K562 (cell line): ENCODE measurements around the gene NECAB2. TPM values are rescaled to one million over a fixed set of nuclear protein-coding genes. Genes with fewer than 3 reads are reported as not detected.

Experiments used
- ADNP ChIP-seq: fragments of 200-800 bp; sonication (Bioruptor generic); IDR thresholded peaks from 2 replicates; pipeline ENCODE4 v1.6.1; 2016; ENCODE audit warnings: missing genetic modification characterization, missing compliant biosample characterization
- BACH1 ChIP-seq: fragments of 200-800 bp; sonication (Bioruptor generic); IDR thresholded peaks from 2 replicates; pipeline ENCODE4 v1.6.1; 2016; ENCODE audit warnings: missing genetic modification characterization, missing compliant biosample characterization
- BCOR ChIP-seq: fragments of 450-650 bp; IDR thresholded peaks from 2 replicates; pipeline ENCODE4 v1.6.1; 2016
- BRCA1 ChIP-seq, 2 experiments: fragments of 450-650 bp in 1 of 2; sonication (generic) in 1 of 2; formaldehyde crosslinking in 1 of 2; IDR thresholded peaks; 2 replicates each; pipeline versions ENCODE4 v1.5.0 to v1.6.1; 2017 to 2020; ENCODE audit warnings: mild to moderate bottlenecking in 1 of 2, missing genetic modification reagents in 1 of 2
- HDAC2 ChIP-seq: fragments of 450-650 bp; IDR thresholded peaks from 2 replicates; pipeline ENCODE4 v1.6.1; 2016; ENCODE audit warnings: mild to moderate bottlenecking
- HNRNPL ChIP-seq: fragments of 200-400 bp; formaldehyde crosslinking; IDR thresholded peaks from 2 replicates; pipeline ENCODE4 v1.6.1; 2017; ENCODE audit warnings: low read depth, mild to moderate bottlenecking, low read length
- ID3 ChIP-seq, 2 experiments: fragments of 250-450 bp in 1 of 2; fragments of 450-650 bp in 1 of 2; sonication (Bioruptor Pico) in 1 of 2; IDR thresholded peaks; 2 replicates each; pipeline versions ENCODE4 v1.6.1 to v1.8.0; 2016 to 2021; ENCODE audit warnings: mild to moderate bottlenecking in 2 of 2, moderate library complexity in 2 of 2, missing compliant biosample characterization in 1 of 2, missing genetic modification characterization in 1 of 2
- IRF2 ChIP-seq: sonication (generic); formaldehyde crosslinking; IDR thresholded peaks from 2 replicates; pipeline ENCODE4 v1.8.1; 2022; ENCODE audit warnings: mild to moderate bottlenecking, missing genetic modification reagents
- KDM1A ChIP-seq, 2 experiments: fragments of 450-650 bp; IDR thresholded peaks; 2 replicates each; pipeline ENCODE4 v1.6.1; 2016; ENCODE audit warnings: mild to moderate bottlenecking in 2 of 2
- NFYB ChIP-seq: IDR thresholded peaks from 2 replicates; pipeline ENCODE4 v1.6.1; 2011; ENCODE audit warnings: mild to moderate bottlenecking, moderate library complexity; ENCODE audit not compliant: insufficient read length; ENCODE audit errors: extremely low read depth
- POLR2AphosphoS2 ChIP-seq: IDR thresholded peaks from 2 replicates; pipeline ENCODE4 v1.6.1; 2012; ENCODE audit warnings: low read length, improper control_type of control experiment
- RBM22 ChIP-seq: fragments of 200-400 bp; formaldehyde crosslinking; IDR thresholded peaks from 2 replicates; pipeline ENCODE4 v1.6.1; 2018; ENCODE audit warnings: low read length, low read depth; ENCODE audit not compliant: poor library complexity, severe bottlenecking
- RBM25 ChIP-seq: fragments of 200-400 bp; formaldehyde crosslinking; IDR thresholded peaks from 2 replicates; pipeline ENCODE4 v1.6.1; 2018; ENCODE audit warnings: low read length, low read depth, moderate library complexity; ENCODE audit not compliant: severe bottlenecking
- RNF2 ChIP-seq: sonication (generic); IDR thresholded peaks from 2 replicates; pipeline ENCODE4 v1.6.1; 2016
- SMARCA5 ChIP-seq: fragments of 450-650 bp; IDR thresholded peaks from 2 replicates; pipeline ENCODE4 v1.6.1; 2016
- ZNF133 ChIP-seq: fragments of 250-450 bp; sonication (Bioruptor Pico); IDR thresholded peaks from 2 replicates; pipeline ENCODE4 v1.4.0; 2020; ENCODE audit warnings: mild to moderate bottlenecking
- ZNF316 ChIP-seq: fragments of 450-650 bp; IDR thresholded peaks from 2 replicates; pipeline ENCODE4 v1.6.1; 2016
- polyA plus RNA-seq, 8 experiments: library from polyadenylated mRNA; depleted of rRNA in 4 of 8; stranded (reverse) in 5 of 8; unstranded in 3 of 8; fragments of >200 nt; fragmentation: Nextera tagmentation in 2 of 8; fragmentation: Illumina TruSeq in 1 of 8; extraction: Ambion mirVana in 2 of 8; extraction: Trizol in 1 of 8; gene quantifications; 2 replicates each; pipeline versions ENCODE4 v1.2.1 to v1.2.3, GENCODE V29; 2011 to 2014; ENCODE audit warnings: inconsistent platforms in 1 of 8, missing spikeins in 1 of 8
- total RNA-seq, 7 experiments: library from RNA; depleted of rRNA in 6 of 7; stranded (reverse); fragments of >200 nt in 6 of 7; fragmentation: Illumina TruSeq in 2 of 7; extraction: Trizol in 2 of 7; gene quantifications; 2 replicates each; pipeline versions ENCODE4 v1.2.1 to v1.2.3, GENCODE V29; 2011 to 2021; ENCODE audit warnings: low replicate concordance in 1 of 7
- TF ChIP-seq, protein P1 (sequence below): IDR thresholded peaks from 2 replicates; pipeline ENCODE4 v1.6.1; 2011; ENCODE audit warnings: borderline replicate concordance, low read depth, mild to moderate bottlenecking, moderate library complexity, low read length; ENCODE audit not compliant: insufficient read depth, poor library complexity, severe bottlenecking
- TF ChIP-seq, protein P2 (sequence below), 2 experiments: fragments of 450-650 bp; IDR thresholded peaks; 2 replicates each; pipeline ENCODE4 v1.6.1; 2016
- TF ChIP-seq, protein P3 (sequence below): sonication (generic); formaldehyde crosslinking; IDR thresholded peaks from 2 replicates; pipeline ENCODE4 v1.8.0; 2023; ENCODE audit warnings: mild to moderate bottlenecking, missing genetic modification reagents
- TF ChIP-seq, protein P4 (sequence below): IDR thresholded peaks from 2 replicates; pipeline ENCODE4 v1.6.1; 2014; ENCODE audit warnings: antibody characterized with exemption

The NECAB2 gene
- total and polyA plus RNA-seq, 9 of the 15 experiments (the other 6 are each of a cell fraction or from before 2014, with no cell fraction given) = 0.03 to 0.28 TPM; not detected in 7

GRCh38 chr16:83937267-83937666, 30.8 kb upstream of the NECAB2 start (continued):
- TF ChIP-seq, protein P1, sequence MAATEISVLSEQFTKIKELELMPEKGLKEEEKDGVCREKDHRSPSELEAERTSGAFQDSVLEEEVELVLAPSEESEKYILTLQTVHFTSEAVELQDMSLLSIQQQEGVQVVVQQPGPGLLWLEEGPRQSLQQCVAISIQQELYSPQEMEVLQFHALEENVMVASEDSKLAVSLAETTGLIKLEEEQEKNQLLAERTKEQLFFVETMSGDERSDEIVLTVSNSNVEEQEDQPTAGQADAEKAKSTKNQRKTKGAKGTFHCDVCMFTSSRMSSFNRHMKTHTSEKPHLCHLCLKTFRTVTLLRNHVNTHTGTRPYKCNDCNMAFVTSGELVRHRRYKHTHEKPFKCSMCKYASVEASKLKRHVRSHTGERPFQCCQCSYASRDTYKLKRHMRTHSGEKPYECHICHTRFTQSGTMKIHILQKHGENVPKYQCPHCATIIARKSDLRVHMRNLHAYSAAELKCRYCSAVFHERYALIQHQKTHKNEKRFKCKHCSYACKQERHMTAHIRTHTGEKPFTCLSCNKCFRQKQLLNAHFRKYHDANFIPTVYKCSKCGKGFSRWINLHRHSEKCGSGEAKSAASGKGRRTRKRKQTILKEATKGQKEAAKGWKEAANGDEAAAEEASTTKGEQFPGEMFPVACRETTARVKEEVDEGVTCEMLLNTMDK = no peak
- TF ChIP-seq RBM25 = peak; percentile 95
- TF ChIP-seq NFYB = no peak
- TF ChIP-seq BACH1 (tag) = no peak
- TF ChIP-seq, protein P2, sequence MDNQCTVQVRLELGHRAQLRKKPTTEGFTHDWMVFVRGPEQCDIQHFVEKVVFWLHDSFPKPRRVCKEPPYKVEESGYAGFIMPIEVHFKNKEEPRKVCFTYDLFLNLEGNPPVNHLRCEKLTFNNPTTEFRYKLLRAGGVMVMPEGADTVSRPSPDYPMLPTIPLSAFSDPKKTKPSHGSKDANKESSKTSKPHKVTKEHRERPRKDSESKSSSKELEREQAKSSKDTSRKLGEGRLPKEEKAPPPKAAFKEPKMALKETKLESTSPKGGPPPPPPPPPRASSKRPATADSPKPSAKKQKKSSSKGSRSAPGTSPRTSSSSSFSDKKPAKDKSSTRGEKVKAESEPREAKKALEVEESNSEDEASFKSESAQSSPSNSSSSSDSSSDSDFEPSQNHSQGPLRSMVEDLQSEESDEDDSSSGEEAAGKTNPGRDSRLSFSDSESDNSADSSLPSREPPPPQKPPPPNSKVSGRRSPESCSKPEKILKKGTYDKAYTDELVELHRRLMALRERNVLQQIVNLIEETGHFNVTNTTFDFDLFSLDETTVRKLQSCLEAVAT (IDR thresholded peaks at IDR 0.05) = no peak
- TF ChIP-seq ADNP (tag) = 0 out of 2 replicates have a peak, but pooled peaks have one; percentile 24
- TF ChIP-seq BRCA1 (IDR thresholded peaks at IDR 0.05) = no peak
- TF ChIP-seq BRCA1 (CRISPR knock-in tag; IDR thresholded peaks at IDR 0.05) = no peak
- 0 out of 2 replicates have a peak, but pooled peaks have one; percentile 46 for TF ChIP-seq SMARCA5
- TF ChIP-seq KDM1A (IDR thresholded peaks at IDR 0.05) = peak; percentile 37 to 64; a peak in 2 of 4 replicates
- TF ChIP-seq ZNF316 = no peak
- no peak for TF ChIP-seq ZNF133 (CRISPR knock-in tag)
- no peak for TF ChIP-seq HNRNPL
- TF ChIP-seq, protein P3, sequence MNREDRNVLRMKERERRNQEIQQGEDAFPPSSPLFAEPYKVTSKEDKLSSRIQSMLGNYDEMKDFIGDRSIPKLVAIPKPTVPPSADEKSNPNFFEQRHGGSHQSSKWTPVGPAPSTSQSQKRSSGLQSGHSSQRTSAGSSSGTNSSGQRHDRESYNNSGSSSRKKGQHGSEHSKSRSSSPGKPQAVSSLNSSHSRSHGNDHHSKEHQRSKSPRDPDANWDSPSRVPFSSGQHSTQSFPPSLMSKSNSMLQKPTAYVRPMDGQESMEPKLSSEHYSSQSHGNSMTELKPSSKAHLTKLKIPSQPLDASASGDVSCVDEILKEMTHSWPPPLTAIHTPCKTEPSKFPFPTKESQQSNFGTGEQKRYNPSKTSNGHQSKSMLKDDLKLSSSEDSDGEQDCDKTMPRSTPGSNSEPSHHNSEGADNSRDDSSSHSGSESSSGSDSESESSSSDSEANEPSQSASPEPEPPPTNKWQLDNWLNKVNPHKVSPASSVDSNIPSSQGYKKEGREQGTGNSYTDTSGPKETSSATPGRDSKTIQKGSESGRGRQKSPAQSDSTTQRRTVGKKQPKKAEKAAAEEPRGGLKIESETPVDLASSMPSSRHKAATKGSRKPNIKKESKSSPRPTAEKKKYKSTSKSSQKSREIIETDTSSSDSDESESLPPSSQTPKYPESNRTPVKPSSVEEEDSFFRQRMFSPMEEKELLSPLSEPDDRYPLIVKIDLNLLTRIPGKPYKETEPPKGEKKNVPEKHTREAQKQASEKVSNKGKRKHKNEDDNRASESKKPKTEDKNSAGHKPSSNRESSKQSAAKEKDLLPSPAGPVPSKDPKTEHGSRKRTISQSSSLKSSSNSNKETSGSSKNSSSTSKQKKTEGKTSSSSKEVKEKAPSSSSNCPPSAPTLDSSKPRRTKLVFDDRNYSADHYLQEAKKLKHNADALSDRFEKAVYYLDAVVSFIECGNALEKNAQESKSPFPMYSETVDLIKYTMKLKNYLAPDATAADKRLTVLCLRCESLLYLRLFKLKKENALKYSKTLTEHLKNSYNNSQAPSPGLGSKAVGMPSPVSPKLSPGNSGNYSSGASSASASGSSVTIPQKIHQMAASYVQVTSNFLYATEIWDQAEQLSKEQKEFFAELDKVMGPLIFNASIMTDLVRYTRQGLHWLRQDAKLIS = no peak
- TF ChIP-seq IRF2 = no peak
- TF ChIP-seq, protein P4, sequence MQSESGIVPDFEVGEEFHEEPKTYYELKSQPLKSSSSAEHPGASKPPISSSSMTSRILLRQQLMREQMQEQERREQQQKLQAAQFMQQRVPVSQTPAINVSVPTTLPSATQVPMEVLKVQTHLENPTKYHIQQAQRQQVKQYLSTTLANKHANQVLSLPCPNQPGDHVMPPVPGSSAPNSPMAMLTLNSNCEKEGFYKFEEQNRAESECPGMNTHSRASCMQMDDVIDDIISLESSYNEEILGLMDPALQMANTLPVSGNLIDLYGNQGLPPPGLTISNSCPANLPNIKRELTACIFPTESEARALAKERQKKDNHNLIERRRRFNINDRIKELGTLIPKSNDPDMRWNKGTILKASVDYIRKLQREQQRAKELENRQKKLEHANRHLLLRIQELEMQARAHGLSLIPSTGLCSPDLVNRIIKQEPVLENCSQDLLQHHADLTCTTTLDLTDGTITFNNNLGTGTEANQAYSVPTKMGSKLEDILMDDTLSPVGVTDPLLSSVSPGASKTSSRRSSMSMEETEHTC = no peak
- peak; percentile 90 for TF ChIP-seq BCOR
- no peak for TF ChIP-seq ID3 (CRISPR knock-in tag; IDR thresholded peaks at IDR 0.05)
- no peak for TF ChIP-seq ID3 (tag; IDR thresholded peaks at IDR 0.05)
- no peak for TF ChIP-seq RBM22
- TF ChIP-seq RNF2 = no peak
- TF ChIP-seq HDAC2 = 0 out of 2 replicates have a peak, but pooled peaks have one; percentile 28
- no peak for TF ChIP-seq POLR2AphosphoS2
